K562 (cell line): Measurements from ENCODE around the gene ITGA1. TPM values are rescaled to one million over a fixed set of nuclear protein-coding genes. Genes with fewer than 3 reads are reported as not detected.

ENCODE experiments used
- ATAC-seq: fragments of 200-7000 bp; cut with Tn5 transposase; 3 replicates; pipeline ENCODE4 v1.9.1; 2020; ENCODE audit warnings: moderate library complexity
- BruUV-seq: library from RNA; stranded (reverse); fragments of 400-500 nt; replicated peaks from 2 replicates; lab custom pipeline; 2021; lab: Mats Ljungman, UMichigan
- CTCF ChIA-PET: fragments of 300-600 bp; formaldehyde crosslinking; extraction: SDS; loops from one replicate; lab custom pipeline; 2021; ENCODE audit warnings: low intra/inter-chr PET ratio; lab: Yijun Ruan, JAX
- POLR2A ChIA-PET: fragments of 300-600, 350-650 bp; sonication (Branson Sonifier 250); formaldehyde crosslinking; extraction: SDS; loops from one replicate; lab custom pipeline; 2021; ENCODE audit warnings: antibody characterized with exemption, inconsistent platforms; lab: Yijun Ruan, JAX
- DNase-seq, 4 experiments: peaks; one replicate each; pipeline versions ENCODE4 v3.0.0 to v3.0.0-alpha.2; 2011 to 2018; ENCODE audit warnings: low spot score in 3 of 4, mixed read lengths in 3 of 4; ENCODE audit errors: extremely low read depth in 1 of 4
- FAIRE-seq: peaks from 2 replicates; lab custom pipeline; 2011; peaks lifted over from hg19 to GRCh38; lab: Jason Lieb, UNC
- H2AFZ ChIP-seq: 2 replicates; pipeline ENCODE4 v1.6.0; 2011; ENCODE audit warnings: low read depth, low read length, control low read depth, inconsistent platforms
- H3K27ac ChIP-seq: fragments of 200-600 bp; 3 replicates; pipeline ENCODE4 v1.8.0; 2011; ENCODE audit warnings: low read depth, mild to moderate bottlenecking, control low read depth, inconsistent platforms, low read length, moderate library complexity, mixed read lengths; ENCODE audit errors: extremely low read depth
- H3K27me3 ChIP-seq, 2 experiments: fragments of 300-600 bp in 1 of 2; 2 replicates in 1 of 2; 3 replicates in 1 of 2; pipeline versions ENCODE4 v1.6.0 to v1.8.0; 2011; ENCODE audit warnings: inconsistent platforms in 2 of 2, low read length in 2 of 2, mild to moderate bottlenecking in 1 of 2, mixed read lengths in 1 of 2, moderate library complexity in 1 of 2; ENCODE audit not compliant: control insufficient read depth in 2 of 2, insufficient read depth in 2 of 2
- H3K36me3 ChIP-seq: fragments of 300-600 bp; 3 replicates; pipeline ENCODE4 v1.8.0; 2011; ENCODE audit warnings: mild to moderate bottlenecking, low read length, inconsistent platforms; ENCODE audit not compliant: control insufficient read depth, insufficient read depth
- H3K4me1 ChIP-seq, 2 experiments: fragments of 200-600 bp in 1 of 2; replicated peaks in 1 of 2; 2 replicates in 1 of 2; 3 replicates in 1 of 2; pipeline versions ENCODE4 v1.5.1 to v1.8.0; 2011; ENCODE audit warnings: inconsistent platforms in 2 of 2, low read length in 2 of 2, mild to moderate bottlenecking in 1 of 2, mixed read lengths in 1 of 2, moderate library complexity in 1 of 2; ENCODE audit not compliant: control insufficient read depth in 2 of 2, insufficient read depth in 2 of 2
- H3K4me2 ChIP-seq: 2 replicates; pipeline ENCODE4 v1.6.1; 2011; ENCODE audit warnings: low read length, control low read depth, inconsistent platforms, mixed read lengths; ENCODE audit not compliant: insufficient read depth
- H3K4me3 ChIP-seq: fragments of 200-600 bp; sonication (generic), shearing (Covaris generic); 2 replicates; pipeline ENCODE4 v1.5.1; 2016; ENCODE audit warnings: control low read depth, inconsistent platforms
- H3K79me2 ChIP-seq: fragments of 200-600 bp; 3 replicates; pipeline ENCODE4 v1.8.0; 2011; ENCODE audit warnings: low read length, inconsistent platforms; ENCODE audit not compliant: control insufficient read depth, insufficient read depth
- H3K9ac ChIP-seq, 2 experiments: 2 replicates each; pipeline versions ENCODE4 v1.6.0 to v1.6.1; 2011; ENCODE audit warnings: low read depth in 2 of 2, low read length in 2 of 2, control low read depth in 1 of 2, inconsistent platforms in 1 of 2, mild to moderate bottlenecking in 1 of 2, mixed read lengths in 1 of 2; ENCODE audit not compliant: insufficient read depth in 1 of 2
- H3K9me1 ChIP-seq: one replicate; pipeline ENCODE4 v1.6.0; 2011; ENCODE audit warnings: inconsistent platforms, mild to moderate bottlenecking, low read length, moderate library complexity; ENCODE audit not compliant: control insufficient read depth, insufficient read depth
- H3K9me3 ChIP-seq: replicated peaks from 2 replicates; pipeline ENCODE4 v1.5.1; 2011; ENCODE audit warnings: low read depth, low read length, inconsistent platforms; ENCODE audit not compliant: control insufficient read depth, insufficient read depth
- H4K20me1 ChIP-seq: replicated peaks from 2 replicates; pipeline ENCODE4 v1.6.1; 2011; ENCODE audit warnings: low read length, inconsistent platforms, mixed read lengths; ENCODE audit not compliant: control insufficient read depth, insufficient read depth
- BRF1 ChIP-seq: IDR thresholded peaks from 3 replicates; pipeline ENCODE4 v1.6.1; 2011; ENCODE audit warnings: borderline replicate concordance, mild to moderate bottlenecking; ENCODE audit not compliant: insufficient read length; ENCODE audit errors: extremely low read depth
- ETV1 ChIP-seq: fragments of 450-650 bp; conservative IDR thresholded peaks from 2 replicates; pipeline ENCODE4 v1.6.1; 2016; ENCODE audit warnings: missing genetic modification characterization, control low read depth, low read depth, missing compliant biosample characterization
- FOXA1 ChIP-seq: fragments of 450-650 bp; IDR thresholded peaks from 2 replicates; pipeline ENCODE4 v1.6.1; 2016; ENCODE audit warnings: mild to moderate bottlenecking, borderline replicate concordance
- HMG20B ChIP-seq: fragments of 250-450 bp; sonication (Bioruptor Pico); IDR thresholded peaks from 2 replicates; pipeline ENCODE4 v1.5.0; 2021; ENCODE audit warnings: mild to moderate bottlenecking
- MYBL2 ChIP-seq, 2 experiments: fragments of 450-650 bp in 1 of 2; sonication (generic) in 1 of 2; formaldehyde crosslinking in 1 of 2; IDR thresholded peaks; 2 replicates each; pipeline versions ENCODE4 v1.6.1 to v1.8.1; 2017 to 2022; ENCODE audit warnings: borderline replicate concordance in 1 of 2, inconsistent platforms in 1 of 2, low read depth in 1 of 2, mild to moderate bottlenecking in 1 of 2, missing genetic modification reagents in 1 of 2, moderate library complexity in 1 of 2
- NBN ChIP-seq: fragments of 450-650 bp; IDR thresholded peaks from 2 replicates; pipeline ENCODE4 v1.6.1; 2016; ENCODE audit warnings: low read depth, mild to moderate bottlenecking
- NCOA4 ChIP-seq: fragments of 450-650 bp; IDR thresholded peaks from 2 replicates; pipeline ENCODE4 v1.6.1; 2018; ENCODE audit warnings: mild to moderate bottlenecking; ENCODE audit not compliant: partially characterized antibody
- SMAD3 ChIP-seq: fragments of 450-650 bp; formaldehyde crosslinking; conservative IDR thresholded peaks from 2 replicates; pipeline ENCODE4 v1.4.0; 2020; ENCODE audit warnings: mild to moderate bottlenecking
- SPI1 ChIP-seq: IDR thresholded peaks from 2 replicates; pipeline ENCODE4 v1.6.1; 2011; ENCODE audit warnings: low read depth, low read length, control low read depth, borderline replicate concordance
- ZBTB7A ChIP-seq: IDR thresholded peaks from 2 replicates; pipeline ENCODE4 v1.6.1; 2011; ENCODE audit warnings: low read depth, mild to moderate bottlenecking, low read length, moderate library complexity, borderline replicate concordance; ENCODE audit not compliant: control insufficient read depth
- ZBTB9 ChIP-seq: fragments of 450-650 bp; formaldehyde crosslinking; IDR thresholded peaks from 2 replicates; pipeline ENCODE4 v1.4.0; 2020; ENCODE audit warnings: mild to moderate bottlenecking, moderate library complexity
- ZFX ChIP-seq: sonication (generic); formaldehyde crosslinking; IDR thresholded peaks from 2 replicates; pipeline ENCODE4 v1.8.0; 2022; ENCODE audit warnings: mild to moderate bottlenecking, missing genetic modification reagents, moderate library complexity
- ZNF76 ChIP-seq: fragments of 250-450 bp; sonication (Bioruptor Pico); IDR thresholded peaks from 2 replicates; pipeline ENCODE4 v1.4.0; 2020; ENCODE audit warnings: mild to moderate bottlenecking, moderate library complexity, borderline replicate concordance
- ZNF785 ChIP-seq: fragments of 250-450 bp; sonication (Bioruptor Pico); IDR thresholded peaks from 2 replicates; pipeline ENCODE4 v1.4.0; 2020; ENCODE audit warnings: mild to moderate bottlenecking
- WGBS: fragments of 100-300 bp; shearing (Covaris generic); methylation state at CpG from one replicate; pipeline ENCODE4 v1.1.6; 2016; ENCODE audit warnings: low coverage, mixed read lengths; ENCODE audit not compliant: insufficient coverage; ENCODE audit errors: missing lambda C conversion rate; 5-methylcytosine and 5-hydroxymethylcytosine counted together
- in situ Hi-C: fragments of 300-500 bp; cut with MboI; formaldehyde crosslinking; loops from 4 replicates; pipeline ENCODE4 v1.15.0; 2018; ENCODE audit warnings: inconsistent platforms, mixed read lengths
- intact Hi-C: fragments of 100-400 bp; cut with micrococcal nuclease; formaldehyde crosslinking; loops from 2 replicates; pipeline ENCODE4 v1.14.2; 2022
- polyA plus RNA-seq, 8 experiments: library from polyadenylated mRNA; depleted of rRNA in 4 of 8; stranded (reverse) in 5 of 8; unstranded in 3 of 8; fragments of >200 nt; fragmentation: Nextera tagmentation in 2 of 8; fragmentation: Illumina TruSeq in 1 of 8; extraction: Ambion mirVana in 2 of 8; extraction: Trizol in 1 of 8; gene quantifications; 2 replicates each; pipeline versions ENCODE4 v1.2.1 to v1.2.3, GENCODE V29; 2011 to 2014; ENCODE audit warnings: inconsistent platforms in 1 of 8, missing spikeins in 1 of 8
- total RNA-seq, 7 experiments: library from RNA; depleted of rRNA in 6 of 7; stranded (reverse); fragments of >200 nt in 6 of 7; fragmentation: Illumina TruSeq in 2 of 7; extraction: Trizol in 2 of 7; gene quantifications; 2 replicates each; pipeline versions ENCODE4 v1.2.1 to v1.2.3, GENCODE V29; 2011 to 2021; ENCODE audit warnings: low replicate concordance in 1 of 7

ITGA1 gene
- total and polyA plus RNA-seq, 9 of the 15 experiments (the other 6 are each of a cell fraction or from before 2014, with no cell fraction given), result 0.04 to 0.22 TPM; not detected in 7

GRCh38 chr5:52869391-52869790, 81.7 kb downstream of the ITGA1 start (continued):
- TF ChIP-seq ZBTB9 (CRISPR knock-in tag) (peak; percentile 88), FOXA1 (no peak), ZNF785 (CRISPR knock-in tag) (no peak), BRF1 (no peak), SPI1 (no peak), SMAD3 (CRISPR knock-in tag) (no peak), NBN (no peak), NCOA4 (no peak), ETV1 (tag) (no peak), MYBL2 (IDR thresholded peaks at IDR 0.05; ENCODE audit: low read depth) (no peak), MYBL2 (CRISPR knock-in tag; IDR thresholded peaks at IDR 0.05; ENCODE audit: borderline replicate concordance) (no peak)

- CTCF ChIA-PET, result no interaction called here
- TF ChIP-seq ZFX, result no peak
- TF ChIP-seq ZBTB7A, result no peak
- no peak for TF ChIP-seq HMG20B (CRISPR knock-in tag)
- TF ChIP-seq ZNF76 (CRISPR knock-in tag), result no peak
- TF ChIP-seq, all 486 proteins: peak for 0
- no peak for DNase-seq
- no peaks in the 10 kb centered on the region for H3K79me2 ChIP-seq
- no TSS peak for BruUV-seq
- no peaks in the 10 kb centered on the region for H3K9me3 ChIP-seq
- H2AFZ ChIP-seq, result no peak overlapping the region
- H3K4me3 ChIP-seq, result no peak overlapping the region
- no peak overlapping the region for H3K9ac ChIP-seq
- POLR2A ChIA-PET, result no interaction called here
- no peak overlapping the region for H3K27ac ChIP-seq
- 0% methylated on average over 1 of the region's 1 CpG for WGBS
- no peak overlapping the region for H3K4me2 ChIP-seq
- in situ Hi-C loops (no loop called here), intact Hi-C loops (no loop called here)
- H3K4me1 ChIP-seq, result no peaks in the 10 kb centered on the region
- no peaks in the 10 kb centered on the region for H3K9me1 ChIP-seq
- ATAC-seq, result no peak
- H3K36me3 ChIP-seq, result no peaks in the 10 kb centered on the region
- no peak for FAIRE-seq
- no peaks in the 10 kb centered on the region for H3K27me3 ChIP-seq
- no peaks in the 10 kb centered on the region for H4K20me1 ChIP-seq
Observed at GRCh38 chr5:52870448-52870847, 82.7 kb downstream of the ITGA1 start.
